ENCODE results near the gene TTLL5. TPM values are rescaled to one million over a fixed set of nuclear protein-coding genes. Genes with fewer than 3 reads are reported as not detected.

Gene TTLL5
- total and polyA plus RNA-seq, 2 of the 13 experiments (the other 11 are each of a cell fraction or from before 2014, with no cell fraction given): 11.8 to 18.8 TPM

DNA sequence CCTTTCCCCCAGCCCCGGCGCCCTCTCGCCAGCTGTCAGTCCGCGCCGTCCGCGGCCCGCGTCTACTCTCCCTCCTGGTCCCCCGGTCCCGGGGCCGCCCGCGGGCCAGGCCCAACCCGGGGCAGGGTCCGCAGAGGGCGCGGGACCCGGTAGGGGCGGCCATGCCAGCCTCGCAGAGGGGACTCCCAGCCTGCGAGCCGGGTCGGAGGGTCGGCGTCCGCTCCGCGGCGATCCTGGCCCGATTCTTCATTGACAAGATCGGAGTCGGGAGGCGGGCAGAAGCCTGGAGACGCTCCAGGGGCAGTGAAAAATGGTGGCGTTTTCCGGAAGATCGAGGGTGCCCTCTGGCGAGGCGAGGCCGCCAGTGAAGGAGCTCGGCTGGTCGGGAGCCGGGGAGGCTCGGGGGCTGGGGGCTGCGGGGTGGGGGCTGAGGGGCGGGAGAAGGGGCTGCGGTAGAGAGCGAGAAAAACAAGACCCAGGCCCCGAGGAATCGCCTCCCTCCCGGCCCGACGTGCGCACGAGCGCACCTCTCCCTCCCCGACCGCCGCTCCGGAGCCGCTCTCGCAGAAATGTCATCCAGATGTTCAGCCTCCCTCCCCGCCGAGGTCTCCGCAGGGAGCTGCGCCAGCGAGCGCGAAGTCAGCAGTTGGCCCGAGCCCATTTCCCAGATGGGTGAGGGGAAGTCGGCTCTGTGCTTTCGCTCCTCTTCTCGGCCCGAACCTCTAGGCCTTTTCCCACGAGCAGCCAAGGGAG, 321.4 kb downstream of the TTLL5 start:
- intact Hi-C loops (cut with micrococcal nuclease; ENCODE audit: unreplicated experiment): loop anchor here (1.0 to 10.0 kb wide), 5 partner anchors 76 to 405 kb away; partner anchors contain the start of gene FLVCR2
- Histone ChIP-seq H3K4me2 (ENCODE audit: low read depth, low read length) (peak overlapping the region; percentile 99), H3K27ac (ENCODE audit: extremely low read length, insufficient read depth, low read length) (no peak overlapping the region), H3K4me1 (ENCODE audit: insufficient read depth, low read length) (peaks cover 75% of the 10 kb centered on the region), H3K36me3 (replicated peaks in 1 of 2; ENCODE audit: control insufficient read depth in 1 of 2, insufficient read depth in 2 of 2, low read length in 2 of 2) (no peaks in the 10 kb centered on the region), H3K9ac (ENCODE audit: insufficient read depth, low read depth, low read length) (peak overlapping the region; percentile 71), H3K27me3 (ENCODE audit: control insufficient read depth in 1 of 2, insufficient read depth in 2 of 2, low read length in 2 of 2) (peaks cover 0 to 11% of the 10 kb centered on the region in 2 experiments; a peak in 1 of 5 replicates), H2AFZ (ENCODE audit: low read length) (no peak overlapping the region), H3K9me3 (ENCODE audit: low read length) (no peaks in the 10 kb centered on the region), H4K20me1 (ENCODE audit: insufficient read depth, low read length) (no peaks in the 10 kb centered on the region), H3K79me2 (ENCODE audit: insufficient read depth, low read length) (no peaks in the 10 kb centered on the region), H3K4me3 (replicated peaks in 1 of 3; ENCODE audit: insufficient read depth in 1 of 3, low read depth in 2 of 3, low read length in 3 of 3) (peak overlapping the region; percentile 72 to 84 (median 74))
- CTCF ChIA-PET (ENCODE audit: low intra/inter-chr PET ratio, low total read pairs): interaction anchor here (1.3 to 1.8 kb wide), 2 partner anchors 76 to 273 kb away, joined by 6 to 9 read pairs; no protein-coding TSS in a partner anchor
- DNase-seq (ENCODE audit: low spot score) (peak; percentile 44), ATAC-seq (peak; percentile 77), FAIRE-seq (no peak)
- WGBS (ENCODE audit: low lambda C conversion rate): under 1% methylated on average over 17 of the region's 77 CpGs
- in situ Hi-C loops (cut with HindIII; ENCODE audit: extremely low pct_ligation_motif_present, low pct_unique_long_range_greater_than_20kb): loop anchor here (5.0 kb wide), 2 partner anchors 75 to 270 kb away; no protein-coding TSS in a partner anchor
- BruUV-seq (replicated peaks): no TSS peak
- POLR2A ChIA-PET: interaction anchor here (0.8 to 1.3 kb wide), 2 partner anchors 271 to 311 kb away, joined by 3 read pairs; no protein-coding TSS in a partner anchor
- no peak for TF ChIP-seq ZNF652 (CRISPR knock-in tag; IDR thresholded peaks at IDR 0.05; ENCODE audit: borderline replicate concordance, low read depth)
- peak; percentile 77 for TF ChIP-seq ZFX (CRISPR knock-in tag; IDR thresholded peaks at IDR 0.05; ENCODE audit: low read depth)
- TF ChIP-seq RAD21 (CRISPR knock-in tag; IDR thresholded peaks at IDR 0.05): peak; percentile 42; the same call in 1 of the 2 replicates
- 0 out of 2 replicates have a peak, but pooled peaks have one; percentile 39 for TF ChIP-seq ZNF274 (CRISPR knock-in tag; IDR thresholded peaks at IDR 0.05)
- TF ChIP-seq, protein P1, sequence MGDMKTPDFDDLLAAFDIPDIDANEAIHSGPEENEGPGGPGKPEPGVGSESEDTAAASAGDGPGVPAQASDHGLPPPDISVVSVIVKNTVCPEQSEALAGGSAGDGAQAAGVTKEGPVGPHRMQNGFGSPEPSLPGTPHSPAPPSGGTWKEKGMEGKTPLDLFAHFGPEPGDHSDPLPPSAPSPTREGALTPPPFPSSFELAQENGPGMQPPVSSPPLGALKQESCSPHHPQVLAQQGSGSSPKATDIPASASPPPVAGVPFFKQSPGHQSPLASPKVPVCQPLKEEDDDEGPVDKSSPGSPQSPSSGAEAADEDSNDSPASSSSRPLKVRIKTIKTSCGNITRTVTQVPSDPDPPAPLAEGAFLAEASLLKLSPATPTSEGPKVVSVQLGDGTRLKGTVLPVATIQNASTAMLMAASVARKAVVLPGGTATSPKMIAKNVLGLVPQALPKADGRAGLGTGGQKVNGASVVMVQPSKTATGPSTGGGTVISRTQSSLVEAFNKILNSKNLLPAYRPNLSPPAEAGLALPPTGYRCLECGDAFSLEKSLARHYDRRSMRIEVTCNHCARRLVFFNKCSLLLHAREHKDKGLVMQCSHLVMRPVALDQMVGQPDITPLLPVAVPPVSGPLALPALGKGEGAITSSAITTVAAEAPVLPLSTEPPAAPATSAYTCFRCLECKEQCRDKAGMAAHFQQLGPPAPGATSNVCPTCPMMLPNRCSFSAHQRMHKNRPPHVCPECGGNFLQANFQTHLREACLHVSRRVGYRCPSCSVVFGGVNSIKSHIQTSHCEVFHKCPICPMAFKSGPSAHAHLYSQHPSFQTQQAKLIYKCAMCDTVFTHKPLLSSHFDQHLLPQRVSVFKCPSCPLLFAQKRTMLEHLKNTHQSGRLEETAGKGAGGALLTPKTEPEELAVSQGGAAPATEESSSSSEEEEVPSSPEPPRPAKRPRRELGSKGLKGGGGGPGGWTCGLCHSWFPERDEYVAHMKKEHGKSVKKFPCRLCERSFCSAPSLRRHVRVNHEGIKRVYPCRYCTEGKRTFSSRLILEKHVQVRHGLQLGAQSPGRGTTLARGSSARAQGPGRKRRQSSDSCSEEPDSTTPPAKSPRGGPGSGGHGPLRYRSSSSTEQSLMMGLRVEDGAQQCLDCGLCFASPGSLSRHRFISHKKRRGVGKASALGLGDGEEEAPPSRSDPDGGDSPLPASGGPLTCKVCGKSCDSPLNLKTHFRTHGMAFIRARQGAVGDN (CRISPR knock-in tag; IDR thresholded peaks at IDR 0.05): peak; percentile 79
- no peak for TF ChIP-seq RARA (CRISPR knock-in tag; IDR thresholded peaks at IDR 0.05)
- peak; percentile 71 for TF ChIP-seq STAG1 (CRISPR knock-in tag; IDR thresholded peaks at IDR 0.05)
- 0 out of 2 replicates have a peak, but pooled peaks have one; percentile 29 for TF ChIP-seq ZNF607 (CRISPR knock-in tag; IDR thresholded peaks at IDR 0.05; ENCODE audit: borderline replicate concordance)
- no peak for TF ChIP-seq SUZ12 (IDR thresholded peaks at IDR 0.05; ENCODE audit: low read depth, low read length)
- peak; percentile 30; the same call in 1 of the 2 replicates for TF ChIP-seq KDM2A (CRISPR knock-in tag; IDR thresholded peaks at IDR 0.05; ENCODE audit: borderline replicate concordance, low read depth)
- TF ChIP-seq, protein P2, sequence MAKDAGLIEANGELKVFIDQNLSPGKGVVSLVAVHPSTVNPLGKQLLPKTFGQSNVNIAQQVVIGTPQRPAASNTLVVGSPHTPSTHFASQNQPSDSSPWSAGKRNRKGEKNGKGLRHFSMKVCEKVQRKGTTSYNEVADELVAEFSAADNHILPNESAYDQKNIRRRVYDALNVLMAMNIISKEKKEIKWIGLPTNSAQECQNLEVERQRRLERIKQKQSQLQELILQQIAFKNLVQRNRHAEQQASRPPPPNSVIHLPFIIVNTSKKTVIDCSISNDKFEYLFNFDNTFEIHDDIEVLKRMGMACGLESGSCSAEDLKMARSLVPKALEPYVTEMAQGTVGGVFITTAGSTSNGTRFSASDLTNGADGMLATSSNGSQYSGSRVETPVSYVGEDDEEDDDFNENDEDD (CRISPR knock-in tag; IDR thresholded peaks at IDR 0.05; ENCODE audit: borderline replicate concordance): peak; percentile 8; the same call in 1 of the 2 replicates
- TF ChIP-seq, protein P3, sequence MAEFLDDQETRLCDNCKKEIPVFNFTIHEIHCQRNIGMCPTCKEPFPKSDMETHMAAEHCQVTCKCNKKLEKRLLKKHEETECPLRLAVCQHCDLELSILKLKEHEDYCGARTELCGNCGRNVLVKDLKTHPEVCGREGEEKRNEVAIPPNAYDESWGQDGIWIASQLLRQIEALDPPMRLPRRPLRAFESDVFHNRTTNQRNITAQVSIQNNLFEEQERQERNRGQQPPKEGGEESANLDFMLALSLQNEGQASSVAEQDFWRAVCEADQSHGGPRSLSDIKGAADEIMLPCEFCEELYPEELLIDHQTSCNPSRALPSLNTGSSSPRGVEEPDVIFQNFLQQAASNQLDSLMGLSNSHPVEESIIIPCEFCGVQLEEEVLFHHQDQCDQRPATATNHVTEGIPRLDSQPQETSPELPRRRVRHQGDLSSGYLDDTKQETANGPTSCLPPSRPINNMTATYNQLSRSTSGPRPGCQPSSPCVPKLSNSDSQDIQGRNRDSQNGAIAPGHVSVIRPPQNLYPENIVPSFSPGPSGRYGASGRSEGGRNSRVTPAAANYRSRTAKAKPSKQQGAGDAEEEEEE (CRISPR knock-in tag; IDR thresholded peaks at IDR 0.05; ENCODE audit: borderline replicate concordance): no peak
- TF ChIP-seq, protein P4, sequence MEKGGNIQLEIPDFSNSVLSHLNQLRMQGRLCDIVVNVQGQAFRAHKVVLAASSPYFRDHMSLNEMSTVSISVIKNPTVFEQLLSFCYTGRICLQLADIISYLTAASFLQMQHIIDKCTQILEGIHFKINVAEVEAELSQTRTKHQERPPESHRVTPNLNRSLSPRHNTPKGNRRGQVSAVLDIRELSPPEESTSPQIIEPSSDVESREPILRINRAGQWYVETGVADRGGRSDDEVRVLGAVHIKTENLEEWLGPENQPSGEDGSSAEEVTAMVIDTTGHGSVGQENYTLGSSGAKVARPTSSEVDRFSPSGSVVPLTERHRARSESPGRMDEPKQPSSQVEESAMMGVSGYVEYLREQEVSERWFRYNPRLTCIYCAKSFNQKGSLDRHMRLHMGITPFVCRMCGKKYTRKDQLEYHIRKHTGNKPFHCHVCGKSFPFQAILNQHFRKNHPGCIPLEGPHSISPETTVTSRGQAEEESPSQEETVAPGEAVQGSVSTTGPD (CRISPR knock-in tag; IDR thresholded peaks at IDR 0.05): peak; percentile 85; the same call in 1 of the 2 replicates
